Measurements from ENCODE around the gene STK11. TPM values are rescaled to one million over a fixed set of nuclear protein-coding genes. Genes with fewer than 3 reads are reported as not detected.

Gene STK11
- total and polyA plus RNA-seq, 7 experiments from 2014 or later: 13.9 to 91.3 (median 71.5) TPM

DNA sequence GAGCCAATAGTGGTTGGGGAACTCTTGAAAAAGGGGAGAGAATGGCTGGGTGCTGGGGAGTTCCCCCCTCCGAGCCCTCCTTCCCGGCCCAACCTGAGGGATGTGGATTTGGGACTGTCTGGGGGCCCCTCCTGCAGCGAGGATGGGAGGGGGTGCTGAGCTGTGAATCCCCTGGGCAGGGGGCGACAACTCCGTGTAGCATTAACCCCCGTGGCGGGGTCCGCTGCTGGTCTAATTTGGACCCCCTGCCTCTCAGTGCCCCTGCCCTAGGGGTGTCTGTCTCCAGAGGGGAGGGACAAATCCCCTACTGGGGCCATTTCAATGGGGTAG is 52.5 kb downstream of the STK11 start:
- Mint-ChIP-seq H3K27ac (peak overlapping the region; percentile 62 to 98 (median 96)), H3K36me3 (peaks cover 0 to 17% (median 4%) of the 10 kb centered on the region in 5 donors), H3K27me3 (no peaks in the 10 kb centered on the region), H3K4me3 (peak overlapping the region in 9 of 10 donors; percentile 44 to 90 (median 88)), H3K4me1 (peaks cover 26 to 63% (median 56%) of the 10 kb centered on the region in 7 donors), H3K9me3 (no peaks in the 10 kb centered on the region)
- no peak overlapping the region for H3K4me3 ChIP-seq (ENCODE audit: low read length)
- H3K36me3 ChIP-seq (ENCODE audit: control insufficient read depth in 2 of 3, insufficient read depth in 3 of 3, low read length in 3 of 3): peaks cover 19 to 46% (median 29%) of the 10 kb centered on the region in 3 experiments
- ATAC-seq (no peak), DNase-seq (no peak)
- H3K9me3 ChIP-seq (ENCODE audit: control insufficient read depth in 2 of 3, low read length in 3 of 3): no peaks in the 10 kb centered on the region
- H3K27me3 ChIP-seq (ENCODE audit: control insufficient read depth in 2 of 2, insufficient read depth in 2 of 2, low read length in 2 of 2): no peaks in the 10 kb centered on the region
- H3K4me1 ChIP-seq (ENCODE audit: control insufficient read depth in 2 of 2, insufficient read depth in 2 of 2, low read length in 2 of 2): peaks cover 64 to 71% of the 10 kb centered on the region in 2 donors
- intact Hi-C loops (cut with micrococcal nuclease): no loop called here
- ChIA-PET POLR2A (interaction anchor here (2.4 to 14.9 kb wide), 3 partner anchors 9 to 17 kb away, joined by 13 to 366 read pairs (median 229); partner anchors contain the start of genes ATP5F1D, CIRBP and FAM174C), CTCF (interaction anchor here (1.7 to 3.5 kb wide), 3 partner anchors 9 to 14 kb away, joined by 5 to 16 read pairs (median 8); partner anchors contain the start of gene CIRBP)
- peak overlapping the region; percentile 99 for H3K27ac ChIP-seq (ENCODE audit: low read depth, low read length)

DNA sequence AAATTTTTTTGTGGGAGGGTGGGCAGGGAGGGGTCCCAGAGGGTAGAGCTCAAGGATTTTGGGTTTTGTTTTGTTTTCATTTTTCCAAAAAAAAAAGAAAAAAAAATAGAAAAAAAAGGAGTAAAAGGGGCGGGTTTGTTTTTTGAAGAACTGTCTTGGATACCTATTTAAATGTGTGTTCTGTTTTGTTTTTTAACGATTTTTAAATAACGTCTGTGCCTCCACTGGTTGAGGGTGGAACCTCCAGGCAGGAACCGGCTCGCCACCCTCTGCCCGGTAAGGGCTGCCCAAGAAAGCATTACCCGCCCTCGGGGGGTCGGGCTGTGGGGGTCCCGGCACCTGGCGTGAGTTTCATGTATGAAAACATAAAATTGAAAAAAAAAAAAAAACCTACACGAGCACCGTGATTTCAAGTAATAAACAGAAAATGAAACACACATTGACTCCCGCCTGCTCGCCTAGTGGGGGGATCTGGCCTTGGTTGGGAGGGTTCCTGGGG is 53.2 kb downstream of the STK11 start:
- Histone ChIP-seq H3K27me3 (ENCODE audit: control insufficient read depth in 2 of 2, insufficient read depth in 2 of 2, low read length in 2 of 2) (no peaks in the 10 kb centered on the region), H3K9me3 (ENCODE audit: control insufficient read depth in 2 of 3, low read length in 3 of 3) (no peaks in the 10 kb centered on the region), H3K36me3 (ENCODE audit: control insufficient read depth in 2 of 3, insufficient read depth in 3 of 3, low read length in 3 of 3) (peaks cover 19 to 43% (median 28%) of the 10 kb centered on the region in 3 experiments), H3K27ac (ENCODE audit: low read depth, low read length) (peak overlapping the region; percentile 99), H3K4me1 (ENCODE audit: control insufficient read depth in 2 of 2, insufficient read depth in 2 of 2, low read length in 2 of 2) (peaks cover 59 to 66% of the 10 kb centered on the region in 2 donors), H3K4me3 (ENCODE audit: low read length) (peak overlapping the region; percentile 73)
- Mint-ChIP-seq H3K36me3 (peaks cover 0 to 14% (median 4%) of the 10 kb centered on the region in 5 donors), H3K4me1 (peaks cover 26 to 62% (median 55%) of the 10 kb centered on the region in 7 donors), H3K27ac (peak overlapping the region; percentile 92 to 98 (median 97)), H3K27me3 (no peaks in the 10 kb centered on the region), H3K9me3 (no peaks in the 10 kb centered on the region), H3K4me3 (peak overlapping the region; percentile 82 to 90 (median 88))
- intact Hi-C loops (cut with micrococcal nuclease): loop anchor here in 1 of 2 donors (1.0 kb wide), 1 partner anchor 9 kb away; no protein-coding TSS in a partner anchor
- no peak for DNase-seq
- ATAC-seq: no peak
- ChIA-PET POLR2A (interaction anchor here (2.4 to 14.9 kb wide), 3 partner anchors 8 to 16 kb away, joined by 13 to 366 read pairs (median 229); partner anchors contain the start of genes ATP5F1D, CIRBP and FAM174C), CTCF (interaction anchor here (0.6 to 3.5 kb wide), 4 partner anchors 8 to 81 kb away, joined by 3 to 16 read pairs (median 6); partner anchors contain the start of gene CIRBP)

DNA sequence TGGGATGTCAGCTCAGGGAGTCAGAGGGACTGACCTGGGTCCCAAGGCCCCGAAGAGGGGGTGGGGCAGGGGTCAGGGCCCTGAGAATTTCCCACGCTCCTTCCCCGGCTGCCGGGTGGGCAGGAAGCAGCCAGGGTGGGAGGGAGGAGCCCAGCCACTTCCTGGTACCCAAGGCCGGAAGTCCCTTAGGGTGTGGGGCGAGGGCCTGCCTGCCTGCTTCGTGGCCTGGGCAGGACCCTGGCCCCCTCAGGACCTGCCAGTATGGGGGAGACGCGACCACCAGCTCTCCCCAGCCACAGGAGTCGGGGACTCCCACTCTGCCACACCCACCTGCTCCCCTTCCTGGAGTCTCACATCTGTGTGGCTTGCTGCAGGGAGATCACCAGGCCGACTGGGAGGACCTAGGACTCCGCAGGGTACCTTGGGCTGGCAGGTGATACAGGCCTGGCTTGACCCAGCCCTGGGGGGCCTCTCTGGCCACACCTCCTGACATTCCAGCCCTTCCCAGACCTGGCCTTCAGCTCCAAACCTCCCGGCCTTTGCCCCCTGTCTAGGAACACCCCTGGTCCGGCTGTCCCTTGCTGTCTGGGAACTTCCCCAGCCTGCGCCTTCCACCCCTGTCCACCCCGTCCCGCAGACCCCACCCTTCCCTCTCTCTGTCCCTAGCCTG is 53.8 kb downstream of the STK11 start:
- intact Hi-C loops (cut with micrococcal nuclease): loop anchor here in 1 of 2 donors (1.0 kb wide), 1 partner anchor 10 kb away; no protein-coding TSS in a partner anchor
- H3K27ac Mint-ChIP-seq: peak overlapping the region; percentile 92 to 98 (median 97)
- H3K27me3 ChIP-seq (ENCODE audit: control insufficient read depth in 2 of 2, insufficient read depth in 2 of 2, low read length in 2 of 2): no peaks in the 10 kb centered on the region

DNA sequence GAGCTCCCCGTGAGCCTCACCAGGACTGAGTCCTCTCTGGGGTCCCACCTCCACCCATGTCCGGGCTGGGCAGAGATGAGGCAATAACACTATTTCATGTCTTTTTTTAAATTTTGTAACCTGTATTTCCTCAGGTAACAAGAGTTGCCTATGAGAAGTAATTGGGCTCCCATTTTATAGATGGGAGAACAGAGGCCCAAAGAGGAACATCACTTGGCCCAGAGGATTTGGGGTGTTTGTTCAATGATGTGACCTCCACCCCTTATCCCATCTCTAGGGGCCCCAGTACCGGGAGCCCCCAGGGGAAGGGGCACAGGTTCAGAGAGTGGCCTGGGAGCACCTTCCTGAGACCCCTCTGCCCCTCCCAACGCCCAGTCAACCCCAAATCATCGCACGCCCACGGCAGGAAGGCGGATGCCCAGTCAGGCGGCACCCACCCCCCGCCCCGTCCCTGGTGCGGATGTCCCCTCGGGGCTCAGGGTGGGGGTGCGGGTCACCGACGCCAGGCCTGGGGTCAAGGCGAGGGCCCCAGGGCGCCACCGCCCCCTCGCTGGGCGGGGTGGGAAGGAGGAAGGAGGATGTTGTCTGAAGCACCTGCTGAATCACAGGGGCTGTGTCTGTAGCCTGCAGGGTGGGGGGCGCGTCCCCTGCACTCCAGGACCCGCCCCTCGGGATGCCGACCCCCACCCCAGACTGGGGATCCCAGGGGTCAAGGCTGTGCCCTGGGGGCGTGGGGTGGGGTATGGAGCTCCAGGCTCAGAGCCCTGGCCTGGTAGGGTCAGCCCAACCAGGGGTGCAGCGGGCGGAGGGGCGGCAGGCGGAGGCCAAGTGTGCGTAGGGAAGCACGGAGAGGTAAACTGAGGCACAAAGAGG is 54.5 kb downstream of the STK11 start:
- Mint-ChIP-seq H3K36me3 (peaks cover 0 to 8% (median 4%) of the 10 kb centered on the region in 5 donors), H3K27ac (peak overlapping the region; percentile 92 to 98 (median 97)), H3K27me3 (no peaks in the 10 kb centered on the region), H3K4me3 (peak overlapping the region; percentile 83 to 91 (median 88)), H3K9me3 (no peaks in the 10 kb centered on the region), H3K4me1 (peaks cover 32 to 62% (median 51%) of the 10 kb centered on the region in 7 donors)
- Histone ChIP-seq H3K4me1 (ENCODE audit: control insufficient read depth in 2 of 2, insufficient read depth in 2 of 2, low read length in 2 of 2) (peaks cover 49 to 53% of the 10 kb centered on the region in 2 donors), H3K4me3 (ENCODE audit: low read length) (peak overlapping the region; percentile 73), H3K27ac (ENCODE audit: low read depth, low read length) (peak overlapping the region; percentile 99), H3K9me3 (ENCODE audit: control insufficient read depth in 2 of 3, low read length in 3 of 3) (no peaks in the 10 kb centered on the region), H3K36me3 (ENCODE audit: control insufficient read depth in 2 of 3, insufficient read depth in 3 of 3, low read length in 3 of 3) (peaks cover 10 to 29% (median 15%) of the 10 kb centered on the region in 3 experiments), H3K27me3 (ENCODE audit: control insufficient read depth in 2 of 2, insufficient read depth in 2 of 2, low read length in 2 of 2) (no peaks in the 10 kb centered on the region)
- DNase-seq (peak in 4 of 9 donors; percentile 34 to 72 (median 58)), ATAC-seq (peak; percentile 28)
- ChIA-PET POLR2A (interaction anchor here (0.6 to 14.9 kb wide), 10 partner anchors 7 to 594 kb away, joined by 3 to 366 read pairs (median 6); partner anchors contain the start of genes ATP5F1D, CIRBP and FAM174C), CTCF (interaction anchor here (2.9 to 3.5 kb wide), 2 partner anchors 8 to 16 kb away, joined by 8 to 16 read pairs; partner anchors contain the start of gene CIRBP)
- intact Hi-C loops (cut with micrococcal nuclease): loop anchor here (1.0 to 10.0 kb wide), 3 partner anchors 11 to 595 kb away; partner anchors contain the start of gene FAM174C (in 1 of the 2)

More for the DNA sequence above, 53.8 kb downstream of the STK11 start:
- Mint-ChIP-seq H3K4me1 (peaks cover 26 to 64% (median 55%) of the 10 kb centered on the region in 7 donors), H3K4me3 (peak overlapping the region; percentile 82 to 90 (median 88)), H3K9me3 (no peaks in the 10 kb centered on the region), H3K27me3 (no peaks in the 10 kb centered on the region), H3K36me3 (peaks cover 0 to 14% (median 4%) of the 10 kb centered on the region in 5 donors)
- CTCF ChIA-PET: interaction anchor here (0.6 to 3.5 kb wide), 3 partner anchors 9 to 82 kb away, joined by 3 to 16 read pairs (median 8); partner anchors contain the start of gene CIRBP
- ATAC-seq (peak; percentile 43), DNase-seq (peak; percentile 64 to 80 (median 77))
- peaks cover 18 to 37% (median 23%) of the 10 kb centered on the region in 3 experiments for H3K36me3 ChIP-seq (ENCODE audit: control insufficient read depth in 2 of 3, insufficient read depth in 3 of 3, low read length in 3 of 3)
- POLR2A ChIA-PET: interaction anchor here (0.6 to 14.9 kb wide), 8 partner anchors 7 to 595 kb away, joined by 3 to 366 read pairs (median 9); partner anchors contain the start of genes ATP5F1D, CIRBP and FAM174C
- no peaks in the 10 kb centered on the region for H3K9me3 ChIP-seq (ENCODE audit: control insufficient read depth in 2 of 3, low read length in 3 of 3)
- H3K27ac ChIP-seq (ENCODE audit: low read depth, low read length): peak overlapping the region; percentile 99
- peak overlapping the region; percentile 73 for H3K4me3 ChIP-seq (ENCODE audit: low read length)
- peaks cover 55 to 60% of the 10 kb centered on the region in 2 donors for H3K4me1 ChIP-seq (ENCODE audit: control insufficient read depth in 2 of 2, insufficient read depth in 2 of 2, low read length in 2 of 2)

DNA sequence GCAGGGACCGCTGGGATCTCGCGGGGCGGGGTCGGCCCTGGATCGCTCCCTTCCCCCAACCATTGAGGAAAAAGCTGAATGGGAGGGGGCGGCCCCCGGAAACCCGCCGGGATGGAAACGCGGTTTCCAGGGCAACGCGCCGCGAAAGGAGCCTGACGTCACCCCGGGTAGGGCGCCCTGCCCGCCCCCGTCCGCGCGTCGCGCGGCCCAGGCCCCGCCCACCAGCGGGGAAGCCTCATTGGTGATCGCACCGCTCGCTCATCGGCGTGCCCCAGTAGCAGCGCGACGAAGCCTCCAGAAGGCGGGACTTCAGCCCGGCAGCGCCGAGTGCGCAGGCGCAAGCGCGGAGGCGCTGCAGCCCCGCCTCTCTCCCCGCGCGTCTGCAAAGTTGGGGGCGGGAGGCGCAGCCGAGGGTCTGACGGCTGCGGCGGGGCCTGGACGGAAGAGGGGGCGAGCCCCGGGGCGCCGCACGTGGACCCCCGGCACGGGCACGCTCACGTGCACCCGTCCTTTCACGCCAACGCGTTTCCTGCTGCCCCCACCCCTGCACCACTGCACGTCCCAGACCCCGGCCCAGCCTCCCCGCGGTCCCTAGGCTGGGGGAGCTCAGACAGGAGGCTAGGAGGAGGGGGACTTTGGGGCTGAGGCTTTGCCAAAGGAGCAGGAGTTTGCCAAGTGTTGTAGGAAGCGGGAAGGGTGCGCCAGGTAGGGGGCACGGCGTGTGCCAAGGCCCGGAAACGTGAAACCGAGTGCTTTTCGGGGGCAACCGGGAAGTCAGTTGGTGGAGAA is 55.4 kb downstream of the STK11 start:
- peak overlapping the region; percentile 83 to 93 (median 88) for H3K4me3 Mint-ChIP-seq
- intact Hi-C loops (cut with micrococcal nuclease): loop anchor here (1.0 to 10.0 kb wide), 4 partner anchors 8 to 594 kb away; partner anchors contain the start of genes CIRBP (in 2 of the 2) and FAM174C (in 1 of the 2)
- H3K36me3 Mint-ChIP-seq: peaks cover 0 to 7% (median 4%) of the 10 kb centered on the region in 5 donors
- H3K27ac ChIP-seq (ENCODE audit: low read depth, low read length): peak overlapping the region; percentile 99
- ChIA-PET CTCF (interaction anchor here (0.8 to 3.5 kb wide), 4 partner anchors 7 to 17 kb away, joined by 3 to 16 read pairs (median 12); partner anchors contain the start of gene CIRBP), POLR2A (interaction anchor here (1.0 to 14.9 kb wide), 9 partner anchors 6 to 589 kb away, joined by 3 to 366 read pairs (median 6); partner anchors contain the start of genes ATP5F1D, CIRBP and FAM174C)
- ATAC-seq: peak; percentile 91
- peak overlapping the region; percentile 95 for H3K4me3 ChIP-seq (ENCODE audit: low read length)
- H3K27ac Mint-ChIP-seq: peak overlapping the region; percentile 88 to 98 (median 96)
- H3K27me3 ChIP-seq (ENCODE audit: control insufficient read depth in 2 of 2, insufficient read depth in 2 of 2, low read length in 2 of 2): no peaks in the 10 kb centered on the region
- H3K9me3 Mint-ChIP-seq: no peaks in the 10 kb centered on the region
- DNase-seq: peak; percentile 95 to 98 (median 96)
- H3K36me3 ChIP-seq (ENCODE audit: control insufficient read depth in 2 of 3, insufficient read depth in 3 of 3, low read length in 3 of 3): peaks cover 2 to 21% (median 7%) of the 10 kb centered on the region in 3 experiments
- peaks cover 34 to 65% (median 54%) of the 10 kb centered on the region in 7 donors for H3K4me1 Mint-ChIP-seq
- H3K9me3 ChIP-seq (ENCODE audit: control insufficient read depth in 2 of 3, low read length in 3 of 3): no peaks in the 10 kb centered on the region
- peaks cover 46 to 49% of the 10 kb centered on the region in 2 donors for H3K4me1 ChIP-seq (ENCODE audit: control insufficient read depth in 2 of 2, insufficient read depth in 2 of 2, low read length in 2 of 2)
- H3K27me3 Mint-ChIP-seq: no peaks in the 10 kb centered on the region

Measured in naive thymus-derived CD4-positive, alpha-beta T cell (primary cell).